RPMI8226 (cell line): Measurements from ENCODE around the gene NRL.
"Not testable (repeated sequence)": the region's sequence is repeated elsewhere in the genome, so short reads cannot be mapped to it uniquely, and the experiment has no call there.

Source experiments
- DNase-seq: peaks from one replicate; pipeline ENCODE4 v3.0.0-alpha.2; 2015

Gene NRL

GRCh38 chr14:24051789-24052655 lies 62.7 kb downstream of the NRL start, which contains the start of gene CARMIL3:
Gene CARMIL3, plus strand, starts transcription at chr14:24052009. Its CDS starts 145 bp downstream, at chr14:24052154.
- peak; percentile 61 for DNase-seq

GRCh38 chr14:24051176-24051788 lies 63.5 kb downstream of the NRL start:
- DNase-seq = no peak

- DNase-seq = not testable (repeated sequence)
Measured at GRCh38 chr14:24050753-24051152, 64.0 kb downstream of the NRL start.

- not testable (repeated sequence) for DNase-seq
Measured at GRCh38 chr14:24049002-24049401, 65.7 kb downstream of the NRL start.

GRCh38 chr14:24042746-24043145 lies 72.0 kb downstream of the NRL start:
- DNase-seq = peak; percentile 20

GRCh38 chr14:24040692-24041091 lies 74.1 kb downstream of the NRL start:
- DNase-seq = no peak

GRCh38 chr14:24038686-24039085 lies 76.1 kb downstream of the NRL start:
- no peak for DNase-seq

GRCh38 chr14:24037658-24038037 lies 77.1 kb downstream of the NRL start:
- DNase-seq = no peak

GRCh38 chr14:24036963-24037657 lies 77.6 kb downstream of the NRL start:
- not testable (repeated sequence) for DNase-seq

- DNase-seq = peak; percentile 58
Measured at GRCh38 chr14:24036169-24036962, 78.4 kb downstream of the NRL start.

GRCh38 chr14:24035769-24036168 lies 79.0 kb downstream of the NRL start:
- DNase-seq = not testable (repeated sequence)

GRCh38 chr14:24032727-24033418 lies 81.9 kb downstream of the NRL start:
- no peak for DNase-seq

GRCh38 chr14:24031331-24031730 lies 83.4 kb downstream of the NRL start:
- not testable (repeated sequence) for DNase-seq

- DNase-seq = not testable (repeated sequence)
Measured at GRCh38 chr14:24029687-24030086, 85.1 kb downstream of the NRL start.
